GM12872 (cell line): ENCODE data around the gene ZNF593OS.

Experiments used
- TF ChIP-seq, protein P1 (sequence below): IDR thresholded peaks from 3 replicates; pipeline ENCODE4 v1.5.1; 2011; ENCODE audit warnings: low read depth, mild to moderate bottlenecking, low read length, moderate library complexity; ENCODE audit not compliant: insufficient read depth

The ZNF593OS gene

DNA sequence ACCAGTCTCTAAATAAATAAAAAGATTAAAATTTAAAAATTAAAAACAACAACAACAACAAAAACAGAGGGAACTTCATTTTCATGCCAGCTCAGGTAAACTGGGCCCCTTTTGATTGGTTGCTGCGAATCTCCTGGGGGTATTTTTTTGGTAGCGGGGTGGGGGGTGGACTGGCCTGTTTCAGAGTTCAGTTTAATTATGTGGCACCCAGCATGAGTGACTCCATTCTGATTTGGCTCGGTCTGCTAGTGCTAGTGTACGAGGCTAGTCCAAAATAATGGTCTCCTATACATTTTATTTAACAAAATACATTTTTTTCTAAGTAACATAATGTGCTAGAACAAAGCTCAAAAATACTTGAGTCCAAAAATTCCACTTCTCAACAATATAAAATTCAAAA lies 41.9 kb downstream of the ZNF593OS start:
- TF ChIP-seq, protein P1, sequence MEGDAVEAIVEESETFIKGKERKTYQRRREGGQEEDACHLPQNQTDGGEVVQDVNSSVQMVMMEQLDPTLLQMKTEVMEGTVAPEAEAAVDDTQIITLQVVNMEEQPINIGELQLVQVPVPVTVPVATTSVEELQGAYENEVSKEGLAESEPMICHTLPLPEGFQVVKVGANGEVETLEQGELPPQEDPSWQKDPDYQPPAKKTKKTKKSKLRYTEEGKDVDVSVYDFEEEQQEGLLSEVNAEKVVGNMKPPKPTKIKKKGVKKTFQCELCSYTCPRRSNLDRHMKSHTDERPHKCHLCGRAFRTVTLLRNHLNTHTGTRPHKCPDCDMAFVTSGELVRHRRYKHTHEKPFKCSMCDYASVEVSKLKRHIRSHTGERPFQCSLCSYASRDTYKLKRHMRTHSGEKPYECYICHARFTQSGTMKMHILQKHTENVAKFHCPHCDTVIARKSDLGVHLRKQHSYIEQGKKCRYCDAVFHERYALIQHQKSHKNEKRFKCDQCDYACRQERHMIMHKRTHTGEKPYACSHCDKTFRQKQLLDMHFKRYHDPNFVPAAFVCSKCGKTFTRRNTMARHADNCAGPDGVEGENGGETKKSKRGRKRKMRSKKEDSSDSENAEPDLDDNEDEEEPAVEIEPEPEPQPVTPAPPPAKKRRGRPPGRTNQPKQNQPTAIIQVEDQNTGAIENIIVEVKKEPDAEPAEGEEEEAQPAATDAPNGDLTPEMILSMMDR, result no peak

- TF ChIP-seq, protein P1, result no peak
These were observed 44.1 kb downstream of the ZNF593OS start for GRCh38 chr1:26127235-26128163.

GRCh38 chr1:26126321-26127084 lies 45.1 kb downstream of the ZNF593OS start:
- TF ChIP-seq, protein P1, result no peak

GRCh38 chr1:26125946-26126320 lies 45.7 kb downstream of the ZNF593OS start:
- TF ChIP-seq, protein P1, result no peak

- TF ChIP-seq, protein P1, result no peak
These were observed 46.2 kb downstream of the ZNF593OS start for GRCh38 chr1:26125382-26125781.

DNA sequence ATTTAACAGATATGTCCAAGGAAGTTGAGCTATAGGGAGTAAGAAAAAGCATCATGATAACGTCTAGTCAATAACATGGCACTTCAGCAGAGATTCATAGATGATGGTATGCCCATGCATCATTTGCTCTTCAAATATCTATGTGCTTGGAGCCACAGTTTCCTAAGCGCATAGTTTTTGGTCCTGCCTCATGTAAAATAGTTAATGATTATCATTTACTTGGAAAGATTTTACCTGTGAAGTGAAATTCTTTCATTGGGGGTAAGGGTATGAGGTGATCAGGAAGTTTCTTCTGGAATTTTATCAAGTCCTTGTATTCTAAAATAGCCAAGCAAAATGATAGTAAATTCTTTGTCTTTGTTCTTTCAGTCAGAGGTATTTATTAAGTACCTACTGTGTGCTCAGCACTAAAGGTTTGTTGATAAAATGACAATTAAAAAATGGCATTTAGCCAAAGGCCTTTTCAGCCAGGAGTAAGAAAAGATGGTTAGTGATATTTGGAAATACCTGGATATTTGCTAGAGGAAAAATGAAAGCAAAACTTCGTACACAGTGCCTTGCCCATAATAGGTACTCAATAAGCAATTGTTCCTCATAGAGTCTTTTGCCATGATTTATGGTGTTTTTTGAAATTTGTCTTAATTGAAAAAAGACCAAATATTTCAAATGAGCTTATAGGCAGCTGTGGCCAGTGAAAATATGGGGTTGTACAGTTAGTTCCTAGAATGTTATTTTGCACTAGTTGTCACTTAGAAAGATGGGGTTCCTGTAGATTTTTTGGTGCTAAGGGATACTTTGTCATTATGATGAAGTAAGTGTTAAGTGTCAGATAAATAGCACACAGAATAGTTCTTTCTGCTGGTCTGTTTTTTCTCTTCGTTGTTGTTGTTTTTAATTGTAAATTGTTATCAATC lies 47.0 kb downstream of the ZNF593OS start:
- TF ChIP-seq, protein P1, result no peak
